OCI-LY7 (cell line): ENCODE data around the gene DNAH6.

ENCODE experiments used
- CTCF ChIP-seq: fragments of 200-600 bp; sonication (generic); conservative IDR thresholded peaks from 2 replicates; pipeline ENCODE4 v1.5.1; 2014; ENCODE audit warnings: mild to moderate bottlenecking, antibody characterized with exemption, low read length, moderate library complexity, mixed read lengths
- EZH2phosphoT487 ChIP-seq: fragments of 200-600 bp; sonication (generic); IDR thresholded peaks from 2 replicates; pipeline ENCODE4 v1.6.1; 2018; ENCODE audit warnings: low read depth, borderline replicate concordance, mild to moderate bottlenecking, mixed run types, antibody characterized with exemption, low read length, moderate library complexity, mixed read lengths

GRCh38 chr2:84495539-84496146 is 20.7 kb upstream of the DNAH6 start:
- TF ChIP-seq CTCF: peak; percentile 87
- TF ChIP-seq EZH2phosphoT487: no peak
